KG1 (cell line): Measurements from ENCODE around the gene ENTPD6.

Experiments
- DNase-seq: peaks from one replicate; lab custom pipeline; 2025; lab: John Stamatoyannopoulos, UW

ENTPD6 gene

DNA sequence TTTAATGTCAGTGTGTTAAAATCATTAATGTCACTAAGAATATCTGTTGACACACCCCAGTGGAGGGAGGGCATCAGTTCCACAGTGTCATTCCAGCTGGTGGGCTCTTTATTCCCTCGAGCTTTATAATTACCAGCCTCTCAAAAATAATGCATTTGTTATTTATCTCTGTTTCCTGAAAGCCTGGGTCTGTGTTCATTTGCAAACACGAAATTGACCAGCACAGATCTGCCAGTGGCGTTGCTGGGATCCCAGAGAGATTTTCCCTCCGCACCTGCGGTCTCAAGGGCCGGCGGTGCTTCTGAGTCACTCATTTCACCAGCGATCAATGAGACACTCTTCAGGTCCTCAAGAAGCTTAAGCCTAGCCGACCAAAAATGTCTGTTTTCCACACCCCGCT, 46.7 kb downstream of the ENTPD6 start:
- no peak for DNase-seq

DNA sequence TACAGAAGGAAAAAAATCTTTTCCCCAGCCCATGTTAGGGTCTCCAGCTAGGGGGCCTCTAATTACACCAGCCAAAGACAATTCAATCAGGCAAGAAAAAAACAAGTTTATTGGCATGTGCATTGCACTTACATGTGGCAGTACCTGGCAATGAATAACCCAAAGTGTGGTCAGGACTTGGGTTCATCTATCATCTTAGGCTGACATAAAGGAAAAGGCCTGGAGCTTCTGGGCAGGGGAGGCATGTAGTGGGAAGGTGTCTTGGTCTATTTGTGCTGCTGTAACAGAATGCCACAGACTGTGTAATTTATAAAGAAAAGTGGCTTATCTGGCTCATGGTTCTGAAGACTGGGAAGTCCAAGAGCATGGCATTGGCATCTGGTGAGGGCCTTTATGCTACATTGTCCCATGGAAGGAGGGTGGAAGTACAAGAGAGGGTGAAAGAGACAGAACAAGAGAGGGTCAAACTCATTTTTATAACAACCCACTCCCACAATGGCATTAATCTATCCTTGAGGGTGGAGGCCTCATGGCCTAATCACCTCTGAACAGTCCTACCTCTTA, 48.0 kb downstream of the ENTPD6 start:
- DNase-seq = no peak

DNA sequence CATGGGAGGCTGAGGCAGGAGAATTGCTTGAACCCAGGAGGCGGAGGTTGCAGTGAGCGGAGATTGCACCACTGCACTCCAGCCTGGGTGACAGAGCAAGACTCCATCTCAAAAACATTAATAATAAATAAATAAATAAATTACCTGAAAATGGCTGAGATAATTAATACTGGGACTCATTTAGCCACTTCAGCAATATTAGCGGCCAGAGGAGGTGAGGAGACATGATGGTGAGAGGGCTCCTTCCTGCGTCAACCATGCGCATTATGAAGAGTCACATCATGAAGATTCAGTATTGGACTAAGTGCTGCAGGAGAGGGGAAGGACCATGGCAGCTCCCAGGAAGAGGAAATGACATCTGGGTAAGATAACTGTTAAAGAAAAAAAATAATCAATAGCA, 49.5 kb downstream of the ENTPD6 start:
- DNase-seq = no peak

DNA sequence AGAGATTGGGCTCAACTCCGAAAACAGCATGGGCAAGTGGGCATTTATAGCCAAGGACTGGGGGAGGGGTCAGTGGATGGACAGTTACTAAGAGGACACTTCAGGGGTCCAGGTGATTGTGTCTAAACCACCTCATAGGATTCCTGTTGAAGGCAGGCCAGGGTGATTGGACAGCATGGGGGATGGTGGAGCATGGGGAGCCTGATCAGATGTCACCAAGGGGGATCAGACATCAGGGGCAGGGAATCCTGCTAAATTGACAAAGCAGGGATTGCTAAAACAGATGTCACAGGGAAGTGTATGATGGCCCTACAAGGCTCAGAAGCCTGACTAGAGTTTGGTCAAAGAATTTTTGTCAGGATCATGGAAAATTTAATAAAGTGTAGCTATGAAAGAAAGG, 49.9 kb downstream of the ENTPD6 start:
- DNase-seq = no peak

DNA sequence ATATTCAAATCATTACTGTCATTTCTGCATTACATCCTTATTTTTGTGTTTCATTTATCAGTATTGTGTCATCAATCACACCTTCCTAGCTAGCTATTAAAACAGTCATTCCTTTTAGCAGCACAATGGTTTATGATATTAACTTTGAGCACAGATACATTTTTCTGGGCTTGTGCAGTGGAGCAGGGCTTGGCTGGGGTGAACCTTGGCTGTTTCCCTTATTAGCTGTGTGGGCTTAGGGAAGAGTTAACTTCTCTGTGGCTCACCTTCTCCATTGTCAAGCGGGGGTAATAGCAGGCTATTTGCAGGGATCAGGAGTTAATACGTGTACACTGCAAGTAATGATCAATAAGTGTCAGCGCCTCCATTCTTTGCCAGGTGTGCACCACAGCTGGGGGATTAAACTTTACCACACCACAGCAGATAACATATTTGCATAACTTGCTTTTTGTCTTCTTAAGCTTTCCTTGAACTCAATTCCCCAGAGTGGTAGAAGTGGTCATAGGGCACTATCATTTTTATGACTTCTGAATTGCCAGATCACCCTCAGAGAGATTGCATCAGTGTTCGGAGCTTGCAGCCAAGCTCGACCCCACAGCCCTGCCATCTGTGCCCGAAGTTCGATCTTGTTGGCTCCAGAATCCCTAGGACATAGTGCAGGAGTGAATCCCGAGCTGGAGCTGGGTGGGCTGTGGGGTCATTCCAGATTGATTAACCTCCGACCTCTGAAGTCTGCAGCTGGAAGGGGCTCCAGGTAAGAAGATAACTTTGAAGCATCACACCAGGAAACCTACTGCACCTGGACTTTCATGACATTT, 50.9 kb downstream of the ENTPD6 start:
- DNase-seq = no peak

GRCh38 chr20:25247000-25247517, 51.5 kb downstream of the ENTPD6 start:
- no peak for DNase-seq

DNA sequence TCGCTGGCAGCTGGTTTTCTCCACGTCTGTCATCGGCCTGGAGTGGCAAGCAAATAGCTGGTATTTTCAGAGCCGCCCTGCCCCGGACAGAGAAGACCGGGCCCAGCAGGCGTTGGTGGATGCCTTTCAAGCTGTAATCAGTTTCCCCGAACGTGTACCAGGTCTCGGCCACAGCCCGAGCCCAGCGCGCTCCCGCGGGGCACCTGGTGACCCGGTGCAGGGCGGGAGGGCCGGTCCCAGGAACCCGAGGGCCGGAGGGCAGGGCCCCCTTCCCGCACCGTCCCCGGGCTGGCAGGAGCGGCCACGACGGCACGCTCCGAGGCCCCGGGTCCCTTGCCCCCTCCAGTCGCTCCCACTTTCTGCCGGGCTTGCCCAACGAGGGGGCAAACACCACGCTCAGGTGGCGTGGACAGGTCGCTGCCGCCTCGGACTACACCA, 52.0 kb downstream of the ENTPD6 start:
- DNase-seq = no peak

DNA sequence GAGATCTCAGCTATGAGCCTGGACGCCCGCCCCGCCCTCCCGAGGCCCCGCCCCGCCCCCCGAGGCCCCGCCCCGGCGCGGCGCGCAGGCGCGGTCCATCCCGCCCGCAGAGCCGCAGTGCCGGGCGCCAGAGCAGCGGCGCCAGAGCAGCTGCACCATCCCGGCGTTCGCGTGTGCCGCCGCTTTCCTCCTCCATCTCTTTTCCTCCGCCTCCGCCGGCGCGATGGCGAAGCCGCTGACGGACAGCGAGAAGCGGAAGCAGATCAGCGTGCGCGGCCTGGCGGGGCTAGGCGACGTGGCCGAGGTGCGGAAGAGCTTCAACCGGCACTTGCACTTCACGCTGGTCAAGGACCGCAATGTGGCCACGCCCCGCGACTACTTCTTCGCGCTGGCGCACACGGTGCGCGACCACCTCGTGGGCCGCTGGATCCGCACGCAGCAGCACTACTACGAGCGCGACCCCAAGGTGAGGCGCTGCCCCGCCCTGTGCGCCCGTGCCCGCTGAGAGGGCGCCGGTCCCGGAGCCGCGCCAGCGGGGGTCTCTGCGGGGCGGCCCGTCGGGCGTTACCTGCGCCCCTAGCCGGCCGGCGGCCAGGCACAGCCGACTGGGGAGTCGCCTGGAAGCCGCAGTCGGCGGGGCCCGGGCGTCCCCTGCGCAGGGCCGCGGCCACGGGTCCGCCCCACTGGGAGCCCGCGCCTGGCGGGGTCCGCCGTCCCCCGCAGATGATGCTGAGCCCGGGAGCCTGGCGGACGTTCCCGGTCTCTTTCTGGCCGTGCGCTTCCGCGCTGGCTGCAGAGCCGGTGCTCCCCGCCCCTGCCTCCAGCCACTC, 52.7 kb downstream of the ENTPD6 start, which contains the start of gene PYGB:
TSS of gene PYGB (plus strand) at position 130 of the 830 bp plus-strand sequence. CDS start at position 224, 94 bp downstream.
- peak; percentile 31 for DNase-seq

DNA sequence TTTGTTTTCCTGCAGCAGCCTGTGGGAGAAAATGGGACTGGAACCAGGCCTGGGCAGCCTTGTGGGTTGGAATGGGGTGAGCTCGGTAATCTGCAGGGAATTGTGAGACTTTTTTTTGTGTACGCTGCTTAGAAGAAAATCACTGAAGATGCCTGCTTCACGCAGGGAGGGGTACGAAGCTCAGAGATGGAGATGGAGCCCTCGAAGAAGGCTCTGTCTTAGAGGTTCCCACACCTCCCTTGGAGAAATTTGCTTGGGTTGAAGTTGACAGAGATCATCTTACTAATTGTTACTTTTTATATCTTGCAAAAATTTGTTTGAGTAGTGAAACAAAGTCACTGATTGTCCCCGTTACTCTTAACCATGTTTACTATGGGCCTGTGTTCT, 53.3 kb downstream of the ENTPD6 start:
- DNase-seq = no peak

DNA sequence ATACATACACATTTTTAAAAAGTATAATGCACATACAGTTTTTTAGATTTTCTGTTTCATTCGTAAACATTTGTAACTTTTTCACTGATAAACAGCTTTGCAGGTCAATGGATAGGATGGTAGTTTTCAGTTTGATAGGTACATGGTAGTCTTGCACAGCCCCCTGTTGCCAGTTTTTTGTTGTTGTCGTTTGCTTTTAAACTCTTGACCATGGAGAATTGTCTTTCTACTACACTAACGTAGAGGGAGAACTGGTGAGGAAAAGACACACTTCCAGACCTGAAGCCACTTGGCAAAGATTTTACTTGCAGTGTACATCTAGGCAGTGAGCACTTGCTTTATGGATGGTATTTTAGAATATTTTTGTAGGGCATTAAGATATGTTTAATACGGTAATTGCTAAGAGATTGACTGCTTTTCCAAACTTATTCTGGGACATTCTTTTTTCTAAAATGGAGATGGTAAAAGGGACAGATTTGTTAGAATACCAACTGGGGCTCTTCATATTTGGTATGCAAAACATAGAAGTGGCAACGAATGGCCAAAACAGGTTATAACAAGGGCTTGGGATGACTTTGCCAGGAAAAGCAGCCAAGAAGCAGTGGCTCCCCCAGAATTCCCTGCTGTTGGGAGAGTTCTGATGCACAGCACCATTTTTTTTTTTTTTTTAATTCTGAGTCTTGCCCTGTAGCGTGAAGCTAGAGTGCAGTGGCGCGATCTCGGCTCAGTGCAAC, 53.9 kb downstream of the ENTPD6 start:
- DNase-seq = no peak

DNA sequence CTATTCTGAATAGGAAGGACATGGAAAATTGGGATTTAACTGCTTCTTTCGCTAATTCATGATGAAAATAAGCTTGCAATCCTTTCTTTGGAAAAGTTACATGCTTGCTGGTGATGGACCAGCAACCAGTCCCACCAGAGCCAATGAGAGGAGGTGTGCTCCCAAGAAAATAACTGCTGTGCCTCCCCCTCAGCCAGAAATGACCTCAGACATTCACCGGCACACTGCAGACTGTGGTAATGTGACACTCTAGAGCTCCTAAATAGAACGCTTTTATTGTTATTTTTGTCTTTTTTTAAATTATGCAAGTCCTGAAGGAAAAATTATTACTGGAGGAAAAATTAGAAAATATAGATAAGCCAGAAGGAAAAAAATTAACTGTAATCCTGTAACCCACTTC, 55.0 kb downstream of the ENTPD6 start:
- DNase-seq = no peak

- DNase-seq = no peak
Measured at GRCh38 chr20:25251019-25251418, 55.5 kb downstream of the ENTPD6 start.

DNA sequence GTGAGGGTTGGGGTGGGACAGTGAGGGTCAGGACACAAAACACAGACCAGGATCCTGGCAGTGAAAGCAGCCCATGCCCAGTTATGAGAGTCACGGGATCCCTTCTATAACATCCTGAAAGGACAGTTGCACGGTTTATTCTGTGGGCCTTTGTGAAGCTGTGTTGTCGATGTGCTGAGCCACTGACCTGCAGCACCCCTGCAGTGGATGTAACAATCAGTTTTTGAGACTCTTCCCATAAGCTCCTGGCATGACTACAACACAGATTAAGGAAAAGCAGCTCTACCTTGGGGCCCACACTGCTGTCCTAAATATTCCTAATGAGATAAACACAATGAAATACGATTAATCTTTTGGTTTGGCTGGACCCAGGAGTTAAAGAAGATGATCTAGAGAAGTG, 56.0 kb downstream of the ENTPD6 start:
- no peak for DNase-seq

DNA sequence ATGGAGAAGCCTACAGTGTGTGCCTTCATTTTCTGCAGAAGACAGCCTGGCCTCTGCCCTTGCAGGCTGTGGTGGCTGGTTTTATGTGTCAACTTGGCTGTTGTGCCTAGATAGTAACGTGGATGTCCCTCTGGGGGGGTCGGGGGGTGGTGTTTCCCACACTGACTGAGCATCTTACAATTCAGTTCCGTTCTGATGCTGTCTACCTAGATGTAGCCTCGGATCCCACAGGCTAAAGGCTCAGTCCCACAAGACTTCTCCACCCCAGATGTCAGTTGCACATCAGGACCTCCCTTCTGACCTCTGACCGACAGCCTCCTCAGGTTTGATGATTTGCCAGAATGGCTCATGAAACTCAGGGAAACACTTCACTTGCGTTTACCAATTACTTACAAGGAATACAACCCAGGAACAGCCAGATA, 56.7 kb downstream of the ENTPD6 start:
- no peak for DNase-seq

DNA sequence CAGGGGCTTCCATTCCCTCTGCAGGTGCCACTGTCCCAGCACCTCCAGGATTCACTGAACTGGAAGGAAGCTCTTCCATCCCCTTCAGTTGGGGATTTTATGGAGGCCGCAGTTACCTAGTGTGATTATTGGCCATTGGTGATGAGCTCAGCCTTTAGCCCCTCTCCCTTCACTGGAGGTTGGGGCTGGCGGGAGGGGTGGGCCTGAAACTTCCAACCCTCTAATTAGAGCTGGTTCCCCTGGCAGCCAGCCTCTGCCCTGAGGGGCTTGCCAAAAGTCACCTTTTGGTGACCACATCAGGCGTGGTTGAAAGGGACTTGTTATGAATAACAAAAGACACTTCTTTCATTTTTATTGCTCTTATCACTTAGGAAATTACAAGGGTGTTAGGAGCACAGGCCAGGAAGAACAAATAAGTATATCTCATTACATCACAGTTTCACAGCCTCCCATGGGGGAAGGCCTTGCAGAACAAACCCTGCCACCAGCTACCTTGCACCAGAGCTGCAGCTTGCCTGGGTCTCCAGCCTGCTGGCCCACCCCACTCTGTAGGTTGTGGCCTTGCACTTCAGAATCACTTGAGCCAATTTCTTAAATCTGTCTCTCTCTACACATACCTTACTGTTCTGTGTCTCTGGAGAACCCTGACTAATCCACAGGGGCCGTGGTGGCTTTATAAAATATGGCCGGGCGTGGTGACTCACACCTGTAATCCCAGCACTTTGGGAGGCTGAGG, 57.3 kb downstream of the ENTPD6 start:
- no peak for DNase-seq

- DNase-seq = no peak
Measured at GRCh38 chr20:25253606-25254275, 58.2 kb downstream of the ENTPD6 start.

DNA sequence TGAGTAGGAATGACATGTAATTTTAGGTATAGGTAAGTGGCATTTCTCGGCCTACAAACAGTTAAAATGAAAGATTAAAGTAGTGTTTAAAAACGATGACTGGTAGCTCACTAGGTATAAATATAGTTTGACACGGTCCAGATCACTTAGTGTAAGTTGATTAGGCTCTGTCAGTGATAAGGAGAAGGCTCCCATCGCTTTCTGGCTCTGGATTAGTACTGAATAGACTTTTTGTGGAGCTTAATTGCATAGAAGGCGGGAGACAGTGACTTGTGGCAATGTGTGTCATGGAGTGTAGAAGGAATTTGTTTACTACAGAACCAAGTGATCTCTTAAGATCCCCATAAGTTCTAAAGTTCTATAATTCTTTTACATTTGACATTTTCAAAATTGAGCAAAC, 59.1 kb downstream of the ENTPD6 start:
- no peak for DNase-seq

DNA sequence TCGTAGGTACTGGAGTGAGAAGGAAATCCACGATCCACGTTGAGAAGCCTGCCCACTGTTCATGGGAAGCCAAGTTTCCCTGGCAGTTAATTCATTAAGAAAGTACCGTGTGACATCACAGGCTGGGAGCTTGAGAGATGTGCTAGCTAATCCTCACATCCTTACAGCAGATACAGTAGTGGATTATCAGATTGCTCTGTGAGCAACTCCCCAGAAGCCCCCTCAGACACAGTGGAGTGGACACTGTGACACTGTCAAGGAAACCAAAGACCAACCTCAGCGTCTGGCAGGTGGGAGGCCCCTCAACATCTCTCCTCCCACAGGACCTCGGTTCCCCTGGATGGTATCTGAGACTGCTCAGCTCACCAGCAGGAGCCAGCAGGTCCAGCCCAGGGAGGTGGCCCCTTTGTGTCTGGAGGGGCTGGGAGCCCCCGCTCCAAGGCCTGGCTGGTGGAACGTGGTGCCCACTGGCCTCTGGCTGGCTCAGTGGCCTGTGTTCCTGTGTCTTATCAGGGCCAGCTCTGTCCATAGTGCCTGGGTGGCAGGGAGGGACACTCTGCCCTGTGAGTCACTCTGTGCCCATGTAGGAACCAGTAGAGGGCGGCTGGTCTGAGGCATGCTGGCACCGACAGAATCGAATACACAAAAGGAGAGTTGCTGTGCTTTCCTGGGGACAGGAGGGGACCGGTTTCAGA, 59.6 kb downstream of the ENTPD6 start:
- DNase-seq = no peak

DNA sequence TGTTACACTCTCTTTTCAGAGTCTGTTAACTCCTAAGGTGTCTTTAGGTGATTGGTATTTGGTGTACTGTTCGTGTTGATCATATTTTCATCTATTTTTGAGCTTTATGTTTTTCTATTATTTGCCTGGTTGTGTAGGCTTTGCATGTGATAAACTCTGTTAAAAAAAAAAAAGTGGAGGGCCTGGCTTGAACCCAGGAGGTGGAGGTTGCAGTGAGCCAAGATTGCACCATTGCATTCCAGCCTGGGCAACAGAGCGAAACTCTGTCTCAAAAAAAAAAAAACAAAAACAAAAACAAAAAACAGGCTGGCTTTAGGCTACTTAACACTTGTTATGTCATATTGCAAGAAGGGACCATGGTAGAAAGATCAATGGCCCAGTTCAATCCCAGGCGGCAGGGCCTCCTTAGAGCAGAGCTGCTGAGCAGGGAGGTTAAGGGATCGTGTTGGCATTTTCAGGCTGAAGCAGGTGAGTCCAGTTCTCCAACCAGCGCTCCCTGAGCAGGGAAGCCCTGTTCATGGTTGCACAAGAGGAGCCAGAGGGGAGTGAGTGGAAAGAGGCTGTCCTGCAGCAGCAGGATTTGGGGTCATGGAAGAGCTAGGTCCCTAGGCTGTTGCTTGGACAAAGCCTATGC, 60.8 kb downstream of the ENTPD6 start:
- no peak for DNase-seq
